HUES48 (cell line): ENCODE data around the gene TANGO2.

Experiments
- H3K27ac ChIP-seq: one replicate; pipeline ENCODE4 v1.7.0; 2013; ENCODE audit warnings: low read depth, low read length, inconsistent platforms
- H3K27me3 ChIP-seq: 2 replicates; pipeline ENCODE4 v1.6.1; 2013; ENCODE audit warnings: mild to moderate bottlenecking, low read length; ENCODE audit not compliant: control insufficient read depth, insufficient read depth
- H3K36me3 ChIP-seq: 2 replicates; pipeline ENCODE4 v1.6.1; 2013; ENCODE audit warnings: low read length; ENCODE audit not compliant: control insufficient read depth, insufficient read depth
- H3K4me1 ChIP-seq: 2 replicates; pipeline ENCODE4 v1.6.1; 2013; ENCODE audit warnings: mild to moderate bottlenecking, low read length; ENCODE audit not compliant: control insufficient read depth, insufficient read depth
- H3K4me3 ChIP-seq: 2 replicates; pipeline ENCODE4 v1.5.1; 2013; ENCODE audit warnings: mild to moderate bottlenecking, low read depth, low read length
- H3K9ac ChIP-seq: 2 replicates; pipeline ENCODE4 v1.6.1; 2013; ENCODE audit warnings: mild to moderate bottlenecking, low read depth, low read length, moderate library complexity
- H3K9me3 ChIP-seq: 2 replicates; pipeline ENCODE4 v1.6.1; 2013; ENCODE audit warnings: low read length; ENCODE audit not compliant: control insufficient read depth, insufficient read depth

The TANGO2 gene

DNA sequence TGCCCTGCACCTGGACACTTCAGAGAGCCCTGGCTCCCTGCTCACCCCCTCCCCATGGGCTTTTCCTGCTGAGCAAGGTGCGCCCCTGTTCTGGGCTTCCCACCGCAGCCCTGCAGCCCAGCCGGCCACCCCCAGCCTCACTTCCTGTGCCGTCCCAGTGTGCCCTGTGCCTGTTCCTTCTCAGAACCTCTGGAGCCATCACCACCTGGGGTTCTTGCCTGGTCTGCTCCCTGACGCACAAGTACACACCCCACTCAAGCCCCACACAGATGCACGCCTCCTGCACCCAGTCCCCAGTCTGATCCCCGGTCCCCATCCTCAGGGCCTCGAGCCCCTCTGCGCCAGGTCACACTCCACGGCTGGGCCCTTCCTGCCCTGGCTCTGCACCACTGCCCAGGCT is 35.3 kb downstream of the TANGO2 start:
- no peak overlapping the region for H3K4me3 ChIP-seq
- H3K4me1 ChIP-seq = no peaks in the 10 kb centered on the region
- H3K9me3 ChIP-seq = no peaks in the 10 kb centered on the region
- H3K27me3 ChIP-seq = no peaks in the 10 kb centered on the region
- no peak overlapping the region for H3K27ac ChIP-seq
- 0 out of 2 replicates have a peak, but pooled peaks cover 4% of the 10 kb centered on the region for H3K36me3 ChIP-seq
- no peak overlapping the region for H3K9ac ChIP-seq

DNA sequence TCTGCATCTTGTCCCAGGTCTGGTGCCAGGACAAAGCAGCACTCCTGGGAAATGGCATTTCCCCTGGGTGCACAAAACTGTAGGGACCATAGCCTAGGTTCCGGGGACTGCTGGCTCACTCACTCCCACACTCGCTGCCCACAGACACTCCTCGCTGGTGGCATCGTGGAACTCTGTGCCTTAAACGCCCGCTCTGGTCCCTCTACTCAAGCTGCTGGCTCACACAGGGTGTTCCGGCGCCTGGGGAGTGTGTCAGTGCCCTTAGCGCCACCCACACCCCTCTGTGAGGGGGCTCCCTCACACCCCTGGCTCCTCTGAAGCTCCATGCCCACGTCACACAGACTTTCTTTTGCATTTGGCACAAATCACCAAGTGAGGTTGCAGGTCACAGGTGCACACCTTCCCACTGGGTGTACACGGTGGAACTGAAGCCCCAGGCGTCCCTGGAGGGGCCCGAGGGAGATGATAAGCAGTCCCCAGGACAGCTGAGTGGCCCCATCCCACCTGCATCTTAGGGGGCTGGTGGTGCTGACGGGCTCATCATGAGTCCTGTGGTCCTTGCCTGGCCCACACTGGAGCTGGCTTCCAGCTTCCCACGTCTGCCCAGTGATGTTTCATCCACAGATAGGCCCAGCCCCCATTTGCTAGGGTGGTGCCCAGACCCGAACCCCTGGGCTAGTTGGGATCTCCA is 35.9 kb downstream of the TANGO2 start:
- H3K36me3 ChIP-seq = 0 out of 2 replicates have a peak, but pooled peaks cover 4% of the 10 kb centered on the region
- H3K4me1 ChIP-seq = no peaks in the 10 kb centered on the region
- H3K9ac ChIP-seq = no peak overlapping the region
- no peak overlapping the region for H3K4me3 ChIP-seq
- H3K27me3 ChIP-seq = no peaks in the 10 kb centered on the region
- no peaks in the 10 kb centered on the region for H3K9me3 ChIP-seq
- no peak overlapping the region for H3K27ac ChIP-seq

- Histone ChIP-seq H3K4me3 (no peak overlapping the region), H3K9ac (no peak overlapping the region), H3K36me3 (0 out of 2 replicates have a peak, but pooled peaks cover 4% of the 10 kb centered on the region), H3K9me3 (no peaks in the 10 kb centered on the region), H3K27ac (no peak overlapping the region), H3K27me3 (no peaks in the 10 kb centered on the region), H3K4me1 (no peaks in the 10 kb centered on the region)
Observed at GRCh38 chr22:20057596-20058268, 36.8 kb downstream of the TANGO2 start.

- Histone ChIP-seq H3K9ac (no peak overlapping the region), H3K4me1 (no peaks in the 10 kb centered on the region), H3K36me3 (no peaks in the 10 kb centered on the region), H3K27ac (no peak overlapping the region), H3K9me3 (no peaks in the 10 kb centered on the region), H3K27me3 (no peaks in the 10 kb centered on the region), H3K4me3 (no peak overlapping the region)
Observed at GRCh38 chr22:20058989-20059770, 38.3 kb downstream of the TANGO2 start.

GRCh38 chr22:20060700-20061480 is 40.0 kb downstream of the TANGO2 start:
- no peaks in the 10 kb centered on the region for H3K4me1 ChIP-seq

DNA sequence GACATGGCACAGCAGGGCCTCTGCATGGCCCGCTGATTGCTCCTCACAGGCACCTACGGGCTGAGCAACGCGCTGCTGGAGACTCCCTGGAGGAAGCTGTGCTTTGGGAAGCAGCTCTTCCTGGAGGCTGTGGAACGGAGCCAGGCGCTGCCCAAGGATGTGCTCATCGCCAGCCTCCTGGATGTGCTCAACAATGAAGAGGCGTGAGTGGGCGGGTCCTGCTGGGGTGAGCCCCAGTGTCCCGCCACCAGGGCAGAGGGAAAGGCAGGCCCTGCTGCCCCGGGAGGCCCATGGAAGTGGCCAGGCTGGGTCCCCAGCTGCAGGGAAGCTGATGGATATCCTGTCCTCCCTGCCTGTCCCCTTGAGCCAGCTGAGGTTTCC is 40.6 kb downstream of the TANGO2 start:
- no peak overlapping the region for H3K4me3 ChIP-seq
- H3K9ac ChIP-seq = no peak overlapping the region
- H3K27me3 ChIP-seq = no peaks in the 10 kb centered on the region
- no peaks in the 10 kb centered on the region for H3K4me1 ChIP-seq
- no peaks in the 10 kb centered on the region for H3K9me3 ChIP-seq
- H3K36me3 ChIP-seq = no peaks in the 10 kb centered on the region
- H3K27ac ChIP-seq = no peak overlapping the region

More at GRCh38 chr22:20060700-20061480, 40.0 kb downstream of the TANGO2 start:
- Histone ChIP-seq H3K9me3 (no peaks in the 10 kb centered on the region), H3K27me3 (no peaks in the 10 kb centered on the region), H3K27ac (no peak overlapping the region), H3K36me3 (no peaks in the 10 kb centered on the region), H3K9ac (no peak overlapping the region), H3K4me3 (no peak overlapping the region)

DNA sequence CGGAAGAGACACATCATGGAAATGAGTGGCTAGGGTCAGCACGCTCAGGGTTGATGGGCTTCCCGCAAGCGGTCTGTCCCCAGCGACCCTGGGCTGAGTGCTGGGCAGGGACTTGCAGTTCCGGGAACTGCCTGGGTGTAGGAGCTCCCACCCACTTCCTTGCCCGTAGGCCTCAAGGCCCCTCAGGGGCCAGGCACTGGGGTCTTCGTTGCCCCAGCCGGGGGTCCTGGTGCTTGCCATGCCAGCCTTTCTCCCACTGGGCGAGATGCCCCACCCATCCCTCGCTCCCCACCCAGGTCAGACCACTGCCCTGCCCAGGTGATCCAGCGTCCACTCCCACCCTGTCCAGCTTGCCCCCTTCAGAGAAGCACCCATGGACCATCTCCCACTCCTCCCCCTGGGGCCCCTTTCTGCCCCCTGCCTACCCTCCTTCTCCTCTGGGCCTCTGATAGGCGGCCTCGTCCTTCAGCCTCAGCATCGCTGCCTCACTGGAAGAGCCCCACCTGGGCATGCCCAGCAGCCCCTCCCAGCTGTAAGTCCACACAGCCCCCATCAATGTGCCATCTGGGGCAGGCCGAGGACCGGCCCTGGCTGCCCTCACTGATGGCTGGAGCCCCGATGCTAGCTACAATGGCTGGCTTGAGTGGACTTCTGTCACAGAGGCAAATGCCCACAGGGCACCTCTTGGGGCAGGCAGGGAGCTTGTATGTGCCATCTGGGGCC is 41.3 kb downstream of the TANGO2 start:
- Histone ChIP-seq H3K9ac (no peak overlapping the region), H3K36me3 (no peaks in the 10 kb centered on the region), H3K27me3 (no peaks in the 10 kb centered on the region), H3K4me1 (no peaks in the 10 kb centered on the region), H3K9me3 (no peaks in the 10 kb centered on the region), H3K4me3 (no peak overlapping the region), H3K27ac (no peak overlapping the region)

DNA sequence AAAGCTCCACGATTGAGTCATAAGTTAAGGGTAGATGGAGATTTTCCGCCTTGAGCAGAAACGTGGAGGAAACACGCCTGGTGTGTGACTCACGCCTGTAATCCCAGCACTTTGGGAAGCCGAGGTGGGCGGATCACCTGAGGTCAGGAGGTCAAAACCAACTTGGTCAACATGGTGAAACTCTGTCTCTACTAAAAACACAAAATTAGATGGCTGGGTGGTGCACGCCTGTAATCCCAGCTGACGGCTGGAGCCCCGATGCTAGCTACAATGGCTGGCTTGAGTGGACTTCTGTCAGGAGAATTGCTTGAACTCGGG is 41.8 kb downstream of the TANGO2 start:
- Histone ChIP-seq H3K36me3 (no peaks in the 10 kb centered on the region), H3K9me3 (no peaks in the 10 kb centered on the region), H3K4me1 (no peaks in the 10 kb centered on the region), H3K27ac (no peak overlapping the region), H3K9ac (no peak overlapping the region), H3K27me3 (no peaks in the 10 kb centered on the region), H3K4me3 (no peak overlapping the region)

DNA sequence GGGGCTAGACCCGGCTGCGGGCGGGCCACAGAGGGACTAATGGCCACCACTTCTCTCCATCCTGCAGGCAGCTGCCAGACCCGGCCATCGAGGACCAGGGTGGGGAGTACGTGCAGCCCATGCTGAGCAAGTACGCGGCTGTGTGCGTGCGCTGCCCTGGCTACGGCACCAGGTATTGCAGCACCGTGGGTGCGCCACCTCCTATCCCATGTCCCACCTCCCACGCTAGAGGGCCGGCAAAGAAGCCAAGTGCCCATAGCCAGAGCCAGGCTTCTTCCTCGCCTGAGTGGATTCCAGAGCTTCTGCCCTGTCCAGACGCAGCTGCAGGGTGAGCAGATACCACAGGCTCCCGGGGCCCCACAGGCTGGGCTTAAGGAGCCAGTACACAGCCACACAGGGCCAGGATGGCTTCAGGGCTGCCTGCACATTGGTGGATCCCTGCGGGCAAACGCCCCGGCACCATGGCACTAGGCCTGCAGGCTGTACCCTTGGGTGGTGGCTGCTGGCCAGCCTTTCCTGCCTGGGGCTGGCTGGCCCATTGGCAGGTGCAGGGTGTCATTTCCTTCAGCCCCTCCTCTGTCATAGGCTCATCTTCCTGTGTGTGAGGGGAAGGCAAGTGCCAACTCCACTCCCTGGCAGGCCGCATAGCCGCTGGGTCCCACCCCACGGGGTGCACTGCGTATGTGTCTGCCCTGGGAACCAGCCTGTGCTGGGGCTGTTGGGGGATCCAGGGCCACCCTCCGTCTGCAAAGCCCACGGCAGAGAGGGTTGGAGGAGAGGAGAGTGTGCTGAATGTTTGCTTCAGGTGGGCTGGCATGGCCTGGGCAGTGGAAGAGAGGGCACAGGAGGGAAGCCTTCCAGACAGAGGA is 42.6 kb downstream of the TANGO2 start:
- no peak overlapping the region for H3K9ac ChIP-seq
- H3K9me3 ChIP-seq = no peaks in the 10 kb centered on the region
- peaks cover under 1% of the 10 kb centered on the region; the same call in 1 of the 2 replicates for H3K27me3 ChIP-seq
- no peak overlapping the region for H3K27ac ChIP-seq
- no peaks in the 10 kb centered on the region for H3K4me1 ChIP-seq
- H3K36me3 ChIP-seq = no peaks in the 10 kb centered on the region
- H3K4me3 ChIP-seq = no peak overlapping the region

GRCh38 chr22:20064140-20064480 is 43.2 kb downstream of the TANGO2 start:
- no peaks in the 10 kb centered on the region for H3K36me3 ChIP-seq
- no peak overlapping the region for H3K4me3 ChIP-seq
- no peak overlapping the region for H3K27ac ChIP-seq
- H3K9ac ChIP-seq = no peak overlapping the region
- no peaks in the 10 kb centered on the region for H3K9me3 ChIP-seq
- peaks cover 3% of the 10 kb centered on the region; the same call in 1 of the 2 replicates for H3K27me3 ChIP-seq
- H3K4me1 ChIP-seq = no peaks in the 10 kb centered on the region
